Body of pancreas (tissue), 4 donors: ENCODE results near the gene TMEM134. TPM values are rescaled to one million over a fixed set of nuclear protein-coding genes. Genes with fewer than 3 reads are reported as not detected.

Source experiments
- ATAC-seq: fragments of 150-250 bp; one replicate; pipeline ENCODE4 v1.9.1; 2016
- DNase-seq, 4 donors: peaks; one replicate each; pipeline ENCODE4 v3.0.0-alpha.2; 2019
- H3K27ac ChIP-seq, 4 donors: fragments of 200-600 bp; sonication (generic); 1 replicate in 3 of 4; 2 replicates in 1 of 4; pipeline versions ENCODE4 v1.5.1 to v1.6.1; 2016 to 2019; ENCODE audit warnings: mild to moderate bottlenecking in 1 of 4, mixed read lengths in 1 of 4, moderate library complexity in 1 of 4
- H3K27me3 ChIP-seq, 2 donors: fragments of 200-600 bp; sonication (generic); one replicate each; pipeline ENCODE4 v1.6.0; 2016; ENCODE audit warnings: mild to moderate bottlenecking in 1 of 2
- H3K36me3 ChIP-seq, 2 donors: fragments of 200-600 bp; sonication (generic); replicated peaks in 1 of 2; 2 replicates each; pipeline ENCODE4 v1.5.1; 2016; ENCODE audit warnings: low read depth in 2 of 2; ENCODE audit not compliant: insufficient read depth in 1 of 2
- H3K4me1 ChIP-seq: fragments of 200-600 bp; sonication (generic); one replicate; pipeline ENCODE4 v1.6.0; 2016
- H3K4me3 ChIP-seq, 2 donors: fragments of 200-600 bp; sonication (generic); 1 replicate in 1 of 2; 2 replicates in 1 of 2; pipeline ENCODE4 v1.5.1; 2016 to 2019
- H3K9me3 ChIP-seq, 3 donors: fragments of 200-600 bp; sonication (generic); 1 replicate in 2 of 3; 2 replicates in 1 of 3; pipeline ENCODE4 v1.5.1; 2016
- POLR2A ChIP-seq, 3 donors: fragments of 450-650 bp; IDR thresholded peaks; one replicate each; pipeline ENCODE4 v1.6.1; 2016; ENCODE audit warnings: antibody characterized with exemption in 3 of 3, mild to moderate bottlenecking in 2 of 3
- WGBS, 2 donors: methylation state at CpG; one replicate each; pipeline ENCODE4 v1.1.5; 2017; 5-methylcytosine and 5-hydroxymethylcytosine counted together
- intact Hi-C: fragments of 100-400 bp; cut with DNase I; formaldehyde crosslinking; loops from one replicate; pipeline ENCODE4 v1.15.1; 2023
- total RNA-seq, 2 donors: library from RNA; depleted of rRNA; stranded (reverse); fragments of >200 nt; gene quantifications; one replicate each; pipeline ENCODE4 v1.1.0, GENCODE V29; 2016
- TF ChIP-seq, protein P1 (sequence below), 7 experiments: fragments of 450-650 bp in 4 of 7; fragments of 200-600 bp in 3 of 7; sonication (generic) in 3 of 7; IDR thresholded peaks; one replicate each; pipeline ENCODE4 v1.5.1; 2016 to 2019; ENCODE audit warnings: antibody characterized with exemption in 7 of 7

The TMEM134 gene
- total RNA-seq, 2 donors from 2014 or later: 69.5 to 118 TPM

- no peak overlapping the region for H3K4me3 ChIP-seq
- TF ChIP-seq, protein P1, sequence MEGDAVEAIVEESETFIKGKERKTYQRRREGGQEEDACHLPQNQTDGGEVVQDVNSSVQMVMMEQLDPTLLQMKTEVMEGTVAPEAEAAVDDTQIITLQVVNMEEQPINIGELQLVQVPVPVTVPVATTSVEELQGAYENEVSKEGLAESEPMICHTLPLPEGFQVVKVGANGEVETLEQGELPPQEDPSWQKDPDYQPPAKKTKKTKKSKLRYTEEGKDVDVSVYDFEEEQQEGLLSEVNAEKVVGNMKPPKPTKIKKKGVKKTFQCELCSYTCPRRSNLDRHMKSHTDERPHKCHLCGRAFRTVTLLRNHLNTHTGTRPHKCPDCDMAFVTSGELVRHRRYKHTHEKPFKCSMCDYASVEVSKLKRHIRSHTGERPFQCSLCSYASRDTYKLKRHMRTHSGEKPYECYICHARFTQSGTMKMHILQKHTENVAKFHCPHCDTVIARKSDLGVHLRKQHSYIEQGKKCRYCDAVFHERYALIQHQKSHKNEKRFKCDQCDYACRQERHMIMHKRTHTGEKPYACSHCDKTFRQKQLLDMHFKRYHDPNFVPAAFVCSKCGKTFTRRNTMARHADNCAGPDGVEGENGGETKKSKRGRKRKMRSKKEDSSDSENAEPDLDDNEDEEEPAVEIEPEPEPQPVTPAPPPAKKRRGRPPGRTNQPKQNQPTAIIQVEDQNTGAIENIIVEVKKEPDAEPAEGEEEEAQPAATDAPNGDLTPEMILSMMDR (IDR thresholded peaks at IDR 0.05): no peak
- no peak for TF ChIP-seq POLR2A (IDR thresholded peaks at IDR 0.05)
- intact Hi-C loops: no loop called here
- peaks cover 50% of the 10 kb centered on the region for H3K4me1 ChIP-seq
- no peaks in the 10 kb centered on the region for H3K27me3 ChIP-seq
- 80 to 95% methylated on average over 6 to 20 of the region's 20 CpGs for WGBS, 2 donors
- H3K9me3 ChIP-seq: no peaks in the 10 kb centered on the region
- peak overlapping the region; percentile 68 to 93 (median 82) for H3K27ac ChIP-seq
- peak; percentile 37 to 82 (median 60) for DNase-seq
- no peak for ATAC-seq
- no peaks in the 10 kb centered on the region for H3K36me3 ChIP-seq
Observed at GRCh38 chr11:67463680-67464410, 5.2 kb downstream of the TMEM134 start.

- Histone ChIP-seq H3K36me3 (no peaks in the 10 kb centered on the region), H3K27ac (no peak overlapping the region), H3K27me3 (no peaks in the 10 kb centered on the region), H3K9me3 (no peaks in the 10 kb centered on the region), H3K4me1 (peaks cover 47% of the 10 kb centered on the region), H3K4me3 (no peak overlapping the region)
- 69 to 70% methylated on average over 7 to 10 of the region's 10 CpGs for WGBS, 2 donors
- intact Hi-C loops: no loop called here
- ATAC-seq: no peak
- no peak for DNase-seq
- TF ChIP-seq, protein P1 (IDR thresholded peaks at IDR 0.05): no peak
- no peak for TF ChIP-seq POLR2A (IDR thresholded peaks at IDR 0.05)
Observed at GRCh38 chr11:67463186-67463585, 5.9 kb downstream of the TMEM134 start.

- H3K4me1 ChIP-seq: peaks cover 1% of the 10 kb centered on the region
- DNase-seq (no peak), ATAC-seq (no peak)
- H3K27me3 ChIP-seq: no peaks in the 10 kb centered on the region
- TF ChIP-seq, protein P1 (IDR thresholded peaks at IDR 0.05): no peak
- TF ChIP-seq POLR2A (IDR thresholded peaks at IDR 0.05): no peak
- H3K36me3 ChIP-seq: no peaks in the 10 kb centered on the region
- H3K9me3 ChIP-seq: no peaks in the 10 kb centered on the region
- no peak overlapping the region for H3K4me3 ChIP-seq
- intact Hi-C loops: no loop called here
- 85 to 86% methylated on average over 19 of the region's 19 CpGs for WGBS, 2 donors
- no peak overlapping the region for H3K27ac ChIP-seq
Observed at GRCh38 chr11:67458266-67458665, 10.8 kb downstream of the TMEM134 start.

DNA sequence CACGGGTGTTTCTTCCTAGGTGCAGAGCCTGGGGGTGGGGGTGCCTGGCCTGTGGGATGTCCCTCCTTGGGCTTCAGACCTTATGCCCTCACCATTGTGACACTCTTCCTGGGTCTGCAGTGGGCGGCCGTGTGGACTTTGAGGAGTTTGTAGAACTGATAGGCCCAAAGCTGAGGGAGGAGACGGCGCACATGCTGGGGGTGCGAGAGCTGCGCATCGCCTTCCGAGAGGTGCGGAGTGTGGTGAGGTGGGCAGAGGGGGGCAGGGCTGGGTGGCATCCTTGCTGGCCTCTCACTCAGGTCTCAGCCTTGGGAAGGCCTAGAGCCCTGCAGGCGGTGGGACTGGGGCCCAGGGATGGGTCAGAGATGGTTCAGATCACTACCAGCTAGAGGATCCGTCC is 11.6 kb downstream of the TMEM134 start:
- TF ChIP-seq, protein P1 (IDR thresholded peaks at IDR 0.05): no peak
- TF ChIP-seq POLR2A (IDR thresholded peaks at IDR 0.05): no peak
- Histone ChIP-seq H3K4me1 (peaks cover 4% of the 10 kb centered on the region), H3K4me3 (no peak overlapping the region), H3K27me3 (no peaks in the 10 kb centered on the region), H3K9me3 (no peaks in the 10 kb centered on the region), H3K36me3 (no peaks in the 10 kb centered on the region), H3K27ac (no peak overlapping the region)
- ATAC-seq (no peak), DNase-seq (no peak)
- intact Hi-C loops: no loop called here
- 88 to 89% methylated on average over 11 to 12 of the region's 12 CpGs for WGBS, 2 donors
